ENCODE data around the gene CETN1.

GRCh38 chr18:572091-572830, 7.9 kb upstream of the CETN1 start:
- TF ChIP-seq TAF1 (IDR thresholded peaks at IDR 0.05; ENCODE audit: borderline replicate concordance, insufficient read depth, low read length) (no peak), REST (IDR thresholded peaks at IDR 0.05; ENCODE audit: insufficient read depth in 1 of 2, low read depth in 2 of 2, low read length in 2 of 2) (no peak)

Measured in PFSK-1 (cell line).